Measurements from ENCODE around the gene RAVER2.

The RAVER2 gene

DNA sequence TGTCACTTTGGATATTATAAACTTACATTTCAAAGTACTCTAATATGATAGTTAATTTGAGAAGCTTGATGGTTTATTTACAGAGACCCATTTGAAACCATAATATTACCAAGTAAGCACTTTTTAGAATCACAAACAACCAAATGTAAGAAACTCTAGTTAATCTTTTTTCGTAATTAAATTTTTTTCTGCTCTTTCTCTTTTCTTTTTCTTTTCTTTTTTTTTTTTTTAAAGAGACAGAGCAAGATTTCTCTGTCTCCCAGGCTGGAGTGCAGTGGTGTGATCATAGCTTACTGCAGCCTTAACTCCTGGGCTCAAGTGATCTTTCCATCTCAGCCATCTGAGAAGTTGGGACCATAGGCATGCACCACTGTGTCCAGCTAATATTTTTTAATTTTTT is 5.2 kb downstream of the RAVER2 start:
- no peak for TF ChIP-seq CTCF (IDR thresholded peaks at IDR 0.05)
- no peak for TF ChIP-seq ZFX (IDR thresholded peaks at IDR 0.05; ENCODE audit: borderline replicate concordance)

DNA sequence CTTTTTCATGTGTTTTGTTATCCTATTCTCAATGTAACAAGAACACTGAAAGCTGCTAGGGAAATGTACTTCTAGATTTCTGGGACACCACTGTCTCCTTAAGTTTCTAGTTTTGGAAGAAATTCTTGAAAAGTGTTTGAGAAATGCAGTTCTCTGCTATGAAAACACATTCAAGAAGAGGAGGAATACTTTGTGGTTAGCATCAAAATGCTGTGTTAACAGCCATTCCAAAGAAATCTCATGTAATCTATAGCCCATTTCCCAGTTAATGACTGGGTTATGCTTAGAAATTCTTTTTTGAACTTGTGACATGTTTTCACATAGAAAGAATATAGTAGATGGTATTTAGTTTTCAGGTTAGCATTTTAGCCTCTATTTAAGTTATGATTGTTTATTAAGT is 6.0 kb downstream of the RAVER2 start:
- H3K27ac ChIP-seq = no peak overlapping the region
- TF ChIP-seq CTCF (IDR thresholded peaks at IDR 0.05) (no peak), ZFX (IDR thresholded peaks at IDR 0.05; ENCODE audit: borderline replicate concordance) (no peak)

More for the DNA sequence above, 5.2 kb downstream of the RAVER2 start:
- no peak overlapping the region for H3K27ac ChIP-seq

- no peak overlapping the region for H3K27ac ChIP-seq
- TF ChIP-seq CTCF (IDR thresholded peaks at IDR 0.05) (no peak), ZFX (IDR thresholded peaks at IDR 0.05; ENCODE audit: borderline replicate concordance) (no peak)
Measured at GRCh38 chr1:64754173-64754572, 9.3 kb downstream of the RAVER2 start.

DNA sequence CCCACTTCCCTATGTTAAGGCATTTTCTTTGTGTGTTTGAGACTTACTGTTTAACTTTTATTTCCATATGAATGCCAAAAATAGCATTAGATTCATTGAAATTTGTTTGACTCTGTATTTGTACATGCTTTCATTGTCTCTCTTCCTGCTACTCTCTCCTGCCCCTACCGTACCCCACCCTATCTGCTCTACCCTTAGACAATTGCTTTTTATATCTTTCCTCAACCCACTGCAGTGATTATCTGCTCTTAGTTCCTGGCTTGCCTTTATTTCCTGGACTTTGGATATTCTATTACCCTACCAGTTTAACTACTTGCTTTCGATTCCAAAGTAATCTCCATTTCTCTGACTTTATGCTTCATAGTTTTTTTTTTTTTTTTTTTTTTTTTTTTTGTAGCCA is 10.5 kb downstream of the RAVER2 start:
- TF ChIP-seq CTCF (IDR thresholded peaks at IDR 0.05) = no peak
- TF ChIP-seq ZFX (IDR thresholded peaks at IDR 0.05; ENCODE audit: borderline replicate concordance) = no peak
- no peak overlapping the region for H3K27ac ChIP-seq

DNA sequence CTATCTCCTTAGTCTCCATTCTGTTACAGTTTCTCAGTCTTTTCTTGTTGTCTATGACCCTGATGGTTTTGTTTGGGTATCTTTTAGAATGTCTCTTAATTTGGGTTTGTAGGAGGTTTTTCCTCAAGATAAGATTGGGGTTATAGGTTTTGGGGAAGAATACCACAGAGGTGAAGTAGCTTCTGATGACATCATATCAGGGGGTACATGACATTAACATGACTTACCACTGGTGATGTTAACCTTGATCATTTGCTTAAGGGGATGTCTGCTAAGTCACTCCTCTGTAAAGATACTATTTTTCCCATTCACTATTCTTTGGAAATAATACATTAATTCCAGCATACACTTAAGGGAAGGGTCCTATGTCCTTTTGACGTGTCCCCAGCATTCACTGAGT is 11.9 kb downstream of the RAVER2 start:
- TF ChIP-seq ZFX (IDR thresholded peaks at IDR 0.05; ENCODE audit: borderline replicate concordance) = no peak
- no peak for TF ChIP-seq CTCF (IDR thresholded peaks at IDR 0.05)

GRCh38 chr1:64757213-64757612 is 12.3 kb downstream of the RAVER2 start:
- no peak overlapping the region for H3K27ac ChIP-seq
- TF ChIP-seq ZFX (IDR thresholded peaks at IDR 0.05; ENCODE audit: borderline replicate concordance) = no peak
- TF ChIP-seq CTCF (IDR thresholded peaks at IDR 0.05) = no peak

More for the DNA sequence above, 11.9 kb downstream of the RAVER2 start:
- H3K27ac ChIP-seq = no peak overlapping the region

GRCh38 chr1:64758233-64758632 is 13.4 kb downstream of the RAVER2 start:
- no peak for TF ChIP-seq ZFX (IDR thresholded peaks at IDR 0.05; ENCODE audit: borderline replicate concordance)
- TF ChIP-seq CTCF (IDR thresholded peaks at IDR 0.05) = no peak
- no peak overlapping the region for H3K27ac ChIP-seq
